Activated CD4-positive, alpha-beta T cell treated with anti-CD3 and anti-CD28 coated beads, Interleukin-10, Interleukin-2, amounts not matched to agents 100 ng/mL and 50 ng/mL, durations not matched to agents 16 hours and 8 hours (primary cell): ENCODE results near the gene ADAMTS17.
"Not testable (repeated sequence)": the region's sequence is repeated elsewhere in the genome, so short reads cannot be mapped to it uniquely, and the experiment has no call there.

Source experiments
- DNase-seq: peaks from one replicate; pipeline ENCODE4 v3.0.0-alpha.2; 2020

Gene ADAMTS17

GRCh38 chr15:100341750-100342560 is at the start of gene ADAMTS17:
TSS of gene ADAMTS17 (minus strand) at chr15:100341975. CDS start at chr15:100341899, 76 bp downstream.
- peak; percentile 95 for DNase-seq

GRCh38 chr15:100385300-100386050 is 43.7 kb upstream of the ADAMTS17 start:
- no peak for DNase-seq

GRCh38 chr15:100384108-100384410 is 42.3 kb upstream of the ADAMTS17 start:
- no peak for DNase-seq

- DNase-seq: peak; percentile 18
These were observed 41.7 kb upstream of the ADAMTS17 start for GRCh38 chr15:100383302-100384107.

GRCh38 chr15:100373942-100374341 is 32.2 kb upstream of the ADAMTS17 start:
- no peak for DNase-seq

- DNase-seq: no peak
These were observed 31.5 kb upstream of the ADAMTS17 start for GRCh38 chr15:100373120-100373896.

- no peak for DNase-seq
These were observed 31.0 kb upstream of the ADAMTS17 start for GRCh38 chr15:100372739-100373119.

- DNase-seq: no peak
These were observed 13.6 kb upstream of the ADAMTS17 start for GRCh38 chr15:100355342-100355741.

- DNase-seq: no peak
These were observed 11.7 kb upstream of the ADAMTS17 start for GRCh38 chr15:100353449-100353848.

- DNase-seq: peak; percentile 25
These were observed 8.9 kb upstream of the ADAMTS17 start for GRCh38 chr15:100350434-100351226.

GRCh38 chr15:100349696-100350433 is 8.1 kb upstream of the ADAMTS17 start:
- peak; percentile 90 for DNase-seq

GRCh38 chr15:100349321-100349695 is 7.5 kb upstream of the ADAMTS17 start:
- DNase-seq: no peak

GRCh38 chr15:100348578-100348977 is 6.8 kb upstream of the ADAMTS17 start:
- no peak for DNase-seq

- no peak for DNase-seq
These were observed 5.2 kb upstream of the ADAMTS17 start for GRCh38 chr15:100346866-100347512.

- DNase-seq: no peak
These were observed 3.7 kb upstream of the ADAMTS17 start for GRCh38 chr15:100345438-100345837.

- DNase-seq: no peak
These were observed 1.5 kb upstream of the ADAMTS17 start for GRCh38 chr15:100343251-100343650.

- no peak for DNase-seq
These were observed 481 bp downstream of the ADAMTS17 start for GRCh38 chr15:100341239-100341749.

- DNase-seq: no peak
These were observed 995 bp downstream of the ADAMTS17 start for GRCh38 chr15:100340721-100341238.

- no peak for DNase-seq
These were observed 1.8 kb downstream of the ADAMTS17 start for GRCh38 chr15:100339999-100340398.

- DNase-seq: not testable (repeated sequence)
These were observed 2.3 kb downstream of the ADAMTS17 start for GRCh38 chr15:100339451-100339850.
